Measurements from ENCODE around the gene GALNT8. TPM values are rescaled to one million over a fixed set of nuclear protein-coding genes. Genes with fewer than 3 reads are reported as not detected.
A peak's percentile ranks its signal among the peaks of the same experiment; 100 is the strongest.
"Not testable (repeated sequence)": the region's sequence is repeated elsewhere in the genome, so short reads cannot be mapped to it uniquely, and the experiment has no call there.

GALNT8 gene, protein sequence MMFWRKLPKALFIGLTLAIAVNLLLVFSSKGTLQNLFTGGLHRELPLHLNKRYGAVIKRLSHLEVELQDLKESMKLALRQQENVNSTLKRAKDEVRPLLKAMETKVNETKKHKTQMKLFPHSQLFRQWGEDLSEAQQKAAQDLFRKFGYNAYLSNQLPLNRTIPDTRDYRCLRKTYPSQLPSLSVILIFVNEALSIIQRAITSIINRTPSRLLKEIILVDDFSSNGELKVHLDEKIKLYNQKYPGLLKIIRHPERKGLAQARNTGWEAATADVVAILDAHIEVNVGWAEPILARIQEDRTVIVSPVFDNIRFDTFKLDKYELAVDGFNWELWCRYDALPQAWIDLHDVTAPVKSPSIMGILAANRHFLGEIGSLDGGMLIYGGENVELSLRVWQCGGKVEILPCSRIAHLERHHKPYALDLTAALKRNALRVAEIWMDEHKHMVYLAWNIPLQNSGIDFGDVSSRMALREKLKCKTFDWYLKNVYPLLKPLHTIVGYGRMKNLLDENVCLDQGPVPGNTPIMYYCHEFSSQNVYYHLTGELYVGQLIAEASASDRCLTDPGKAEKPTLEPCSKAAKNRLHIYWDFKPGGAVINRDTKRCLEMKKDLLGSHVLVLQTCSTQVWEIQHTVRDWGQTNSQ
- polyA plus RNA-seq (ENCODE audit: insufficient read length in 3 of 3): 1 to 10 TPM; 3.1 to 3.5 (median 3.3) TPM

DNA sequence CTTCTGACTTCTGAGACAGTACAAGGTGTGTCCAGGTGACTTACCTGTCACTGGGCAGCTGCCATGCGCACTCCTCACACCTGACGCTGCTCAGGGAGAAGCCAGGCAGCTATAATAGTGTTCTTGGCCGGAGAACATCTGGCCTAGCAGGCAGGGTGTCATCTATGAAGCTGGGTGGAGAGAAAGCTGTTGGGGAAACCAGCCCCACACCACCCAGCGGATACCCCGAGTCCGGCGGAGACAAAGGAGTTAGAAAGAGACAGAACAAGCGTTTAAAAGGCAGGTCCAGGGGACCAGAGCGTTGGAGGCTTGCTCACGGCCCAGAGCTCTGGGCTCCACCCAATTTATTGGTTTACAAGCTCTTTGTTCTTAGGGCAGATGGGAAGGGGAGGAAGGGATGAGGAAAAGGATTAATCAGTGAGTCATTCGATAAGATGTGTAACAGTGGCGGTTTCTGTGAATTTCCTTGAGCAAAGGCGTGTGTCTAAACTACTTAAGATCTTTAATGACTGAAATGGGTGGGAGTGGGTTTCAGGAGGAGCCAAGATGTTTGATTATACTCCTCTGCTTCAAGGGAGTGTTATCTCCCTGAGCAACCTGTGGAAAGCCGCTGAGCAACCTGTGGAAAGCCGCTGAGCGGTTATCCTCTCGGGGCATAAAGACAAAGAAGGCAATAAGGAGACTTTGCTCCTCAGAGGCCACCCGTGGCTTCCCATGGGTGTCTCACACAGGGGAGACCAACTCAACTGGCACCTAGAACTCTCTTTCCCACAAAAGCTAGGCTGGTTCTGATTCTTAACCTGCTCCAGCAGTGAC lies at the start of gene GALNT8:
TSS of gene GALNT8 (plus strand) at position 580 of the 816 bp plus-strand sequence. CDS start 278 bp downstream, outside the sequence.
- no peak for DNase-seq (ENCODE audit: low read depth in 3 of 3, low spot score in 2 of 3)

DNA sequence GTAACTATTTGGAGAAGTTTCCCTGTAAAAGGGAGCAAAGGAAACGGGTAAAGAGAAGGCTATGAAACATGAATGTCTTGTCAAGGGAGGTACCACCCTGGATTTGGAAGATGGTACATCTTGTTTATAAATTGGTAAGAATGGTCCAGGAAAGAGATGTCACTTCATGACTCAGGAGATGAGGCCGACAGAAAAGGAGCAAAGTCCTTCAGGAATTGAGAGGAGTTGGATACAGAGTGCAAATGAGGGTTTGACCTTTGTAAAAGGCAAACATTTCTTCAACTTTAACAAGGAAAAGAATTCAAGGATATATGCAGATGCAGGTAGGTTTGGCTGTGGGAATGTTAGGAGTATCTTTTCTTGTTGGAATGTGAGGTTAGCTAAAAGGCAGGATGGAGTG lies 40.5 kb upstream of the GALNT8 start:
- no peak for DNase-seq (ENCODE audit: low read depth in 3 of 3, low spot score in 2 of 3)

DNA sequence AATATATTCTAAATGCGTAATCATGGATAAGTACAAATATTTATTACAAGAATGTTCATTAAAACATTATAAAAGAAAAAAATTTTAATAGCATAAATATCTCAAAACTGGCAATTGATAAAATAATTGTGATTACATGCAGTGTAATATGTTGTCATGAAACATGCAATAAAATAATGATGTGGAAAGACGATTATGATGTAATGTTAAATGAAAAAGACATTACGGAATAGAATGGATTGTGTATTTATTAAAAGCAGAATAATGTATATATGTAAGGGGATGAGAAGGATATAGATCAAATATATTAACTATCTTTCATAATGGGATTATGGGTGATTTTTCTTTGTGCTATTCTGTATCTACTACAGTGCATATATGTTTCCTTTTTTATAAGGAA lies 38.5 kb upstream of the GALNT8 start:
- no peak for DNase-seq (ENCODE audit: low read depth in 3 of 3, low spot score in 2 of 3)

DNA sequence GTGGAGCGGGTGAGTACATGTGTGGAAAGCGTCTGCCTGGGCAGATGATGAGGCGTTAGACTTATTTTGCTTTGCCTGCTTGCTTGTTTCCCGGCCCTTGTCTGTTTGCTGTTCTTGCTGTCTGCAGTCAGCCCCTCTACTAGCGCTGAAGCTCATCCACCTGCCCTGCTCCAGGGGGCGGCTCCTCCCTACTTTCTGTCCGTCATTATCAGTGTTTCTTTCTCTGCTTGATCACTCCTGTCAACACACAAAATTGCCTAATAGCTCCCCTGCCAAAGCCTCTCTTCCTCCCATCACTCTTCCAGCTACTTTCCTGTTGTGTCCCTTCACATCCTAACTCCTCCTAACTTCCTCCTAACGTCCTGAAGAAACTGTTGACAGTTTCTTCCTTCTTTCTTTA lies 34.9 kb upstream of the GALNT8 start:
- no peak for DNase-seq (ENCODE audit: low read depth in 3 of 3, low spot score in 2 of 3)

DNA sequence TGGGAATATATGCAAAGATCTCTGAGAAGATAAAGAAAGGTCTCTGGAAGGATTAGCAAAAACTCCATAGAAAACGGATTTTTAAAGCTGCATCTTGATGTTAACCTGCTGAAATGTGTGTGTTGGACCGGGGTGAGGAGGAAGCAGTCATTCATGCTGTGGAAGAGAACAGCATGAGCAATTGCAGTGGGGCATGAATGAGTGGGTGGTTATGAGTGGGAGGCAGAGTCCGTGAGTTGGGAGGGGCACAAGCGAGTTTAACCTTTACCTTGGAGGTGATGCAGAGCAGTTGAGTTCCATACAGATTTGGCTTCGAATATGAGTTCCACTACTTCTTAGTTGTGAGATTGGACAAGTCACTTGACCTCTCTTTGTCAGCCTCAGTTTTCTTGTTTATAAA lies 29.4 kb upstream of the GALNT8 start:
- DNase-seq (ENCODE audit: low read depth in 3 of 3, low spot score in 2 of 3): no peak

DNA sequence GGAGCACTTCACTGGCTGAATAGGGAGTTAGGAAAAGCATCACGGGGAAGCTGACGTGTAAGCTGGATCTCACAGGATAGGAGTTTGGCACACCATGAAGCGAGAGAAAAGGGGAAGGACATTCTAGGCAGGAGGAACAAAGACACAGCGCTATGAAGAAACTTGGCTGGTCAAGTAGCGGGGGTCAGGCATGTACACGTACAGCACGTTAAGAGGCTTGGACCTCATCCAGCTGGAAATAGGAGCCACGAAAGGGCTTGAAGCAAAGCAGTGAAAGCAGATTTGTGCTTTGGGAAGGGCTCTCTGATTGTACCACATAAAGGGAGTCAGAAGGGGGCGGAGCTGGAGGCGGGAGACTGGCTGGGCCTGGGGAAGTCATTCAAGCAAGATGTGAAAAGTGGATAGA lies 19.6 kb upstream of the GALNT8 start:
- DNase-seq (ENCODE audit: low read depth in 3 of 3, low spot score in 2 of 3): peak in 2 of 3 donors; percentile 26 to 29

DNA sequence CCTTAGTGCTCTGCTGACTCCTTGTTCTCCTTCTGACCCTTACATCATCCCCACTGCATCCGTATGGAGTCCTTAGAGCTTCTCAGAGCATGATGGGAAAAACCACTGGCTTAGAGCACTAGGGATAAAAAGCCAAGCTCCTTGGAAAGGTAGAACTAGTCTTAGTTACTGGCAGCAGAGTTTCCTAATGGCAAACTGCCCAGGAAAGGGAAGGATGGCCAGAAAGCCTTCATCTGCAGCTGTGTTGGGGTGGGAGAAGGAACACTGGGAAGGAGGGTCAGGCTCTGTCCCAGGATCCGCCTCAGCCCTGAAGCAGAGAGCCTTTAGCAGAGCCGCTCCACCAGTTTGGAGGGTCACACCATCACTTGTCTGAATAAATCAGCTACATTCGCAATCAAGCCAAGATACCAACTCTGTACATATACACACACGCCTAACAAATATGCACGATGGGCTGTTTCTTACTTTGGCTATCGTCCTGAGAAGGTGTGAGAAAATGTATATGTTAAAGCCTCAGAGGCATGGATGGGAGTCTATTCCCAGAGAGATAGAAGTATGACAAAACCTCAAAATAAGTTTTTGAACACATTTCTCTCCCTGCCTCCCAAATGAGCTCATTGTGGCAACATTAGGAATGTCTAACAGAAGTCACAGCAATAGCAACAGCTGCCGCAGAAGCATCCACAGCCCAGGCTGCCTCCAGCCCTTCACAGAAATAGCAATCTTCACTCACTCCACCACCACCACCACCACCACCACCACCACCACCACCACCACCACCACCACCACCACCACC lies 18.6 kb upstream of the GALNT8 start:
- no peak for DNase-seq (ENCODE audit: low read depth in 3 of 3, low spot score in 2 of 3)

DNA sequence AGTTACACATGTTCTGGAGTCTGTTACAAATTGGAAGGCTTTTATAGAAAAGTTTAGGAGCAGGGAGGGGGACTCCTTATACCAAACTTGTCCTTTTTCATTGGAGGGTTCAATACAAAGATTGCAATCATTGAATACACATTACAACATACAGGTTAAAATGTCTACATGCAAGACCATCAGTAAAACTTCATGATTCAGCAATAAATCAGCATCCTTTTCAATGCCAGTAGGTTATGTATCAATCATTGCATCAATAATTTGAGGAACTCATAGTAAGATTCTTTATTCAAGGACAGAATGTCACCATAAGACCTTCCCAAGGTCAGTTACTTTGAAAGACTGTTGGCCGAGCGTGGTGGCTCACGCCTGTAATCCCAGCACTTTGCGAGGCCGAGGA lies 16.5 kb upstream of the GALNT8 start:
- DNase-seq (ENCODE audit: low read depth in 3 of 3, low spot score in 2 of 3): no peak

DNA sequence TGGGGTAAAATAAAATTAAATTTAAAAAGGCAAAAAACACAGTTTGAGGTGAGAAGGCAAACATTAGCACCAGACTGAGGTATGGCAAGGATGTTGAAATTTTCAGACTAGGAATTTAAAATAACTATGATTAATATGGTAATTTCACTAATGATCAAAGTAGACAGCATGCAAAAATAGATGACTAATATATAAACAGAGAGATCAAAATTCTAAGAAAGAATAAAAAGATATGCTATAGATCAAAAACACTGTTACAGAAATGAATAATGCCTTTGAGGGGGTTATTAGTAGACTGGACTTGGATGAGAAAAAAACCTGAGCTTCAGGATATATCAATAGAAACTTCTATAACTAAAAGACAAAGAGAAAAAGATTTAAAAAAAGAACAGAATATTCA lies 14.4 kb upstream of the GALNT8 start:
- DNase-seq (ENCODE audit: low read depth in 3 of 3, low spot score in 2 of 3): no peak

DNA sequence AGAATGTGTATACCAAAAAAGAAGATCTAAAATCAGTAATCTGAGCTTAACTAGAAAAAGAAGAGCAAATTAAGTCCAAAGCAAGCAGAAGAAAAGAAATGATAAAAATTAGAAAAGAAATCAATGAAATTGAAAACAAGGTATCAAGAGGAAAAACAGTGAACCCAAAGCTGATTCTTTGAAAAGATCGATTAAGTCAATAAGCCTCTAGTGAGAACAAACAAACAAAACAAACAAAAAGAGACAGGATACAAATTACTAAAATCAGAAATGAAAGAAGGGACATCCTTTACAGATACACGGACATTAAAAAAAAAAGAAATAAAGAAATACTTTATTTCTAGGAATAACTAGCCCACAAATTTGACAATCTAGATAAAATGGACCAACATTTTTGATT lies 12.9 kb upstream of the GALNT8 start:
- DNase-seq (ENCODE audit: low read depth in 3 of 3, low spot score in 2 of 3): no peak

DNA sequence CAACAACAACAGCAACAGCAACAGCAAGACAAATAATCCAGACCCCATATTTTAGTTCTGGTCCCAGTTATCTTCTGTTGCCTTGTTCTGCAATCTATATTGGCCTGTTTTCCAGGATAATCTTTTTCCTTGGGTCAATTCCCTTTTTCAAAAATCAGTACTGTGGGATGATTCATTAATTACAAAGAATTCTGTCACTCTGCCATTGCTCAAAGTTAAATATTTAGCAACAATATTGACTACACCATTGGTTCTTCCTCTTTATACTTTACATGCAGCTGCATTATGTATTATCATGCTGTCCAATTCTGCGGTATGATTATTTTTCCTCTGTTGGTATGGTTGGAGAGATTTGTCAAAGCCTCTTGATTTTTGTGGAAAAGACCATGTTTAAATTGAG lies 10.1 kb upstream of the GALNT8 start:
- DNase-seq (ENCODE audit: low read depth in 3 of 3, low spot score in 2 of 3): no peak

DNA sequence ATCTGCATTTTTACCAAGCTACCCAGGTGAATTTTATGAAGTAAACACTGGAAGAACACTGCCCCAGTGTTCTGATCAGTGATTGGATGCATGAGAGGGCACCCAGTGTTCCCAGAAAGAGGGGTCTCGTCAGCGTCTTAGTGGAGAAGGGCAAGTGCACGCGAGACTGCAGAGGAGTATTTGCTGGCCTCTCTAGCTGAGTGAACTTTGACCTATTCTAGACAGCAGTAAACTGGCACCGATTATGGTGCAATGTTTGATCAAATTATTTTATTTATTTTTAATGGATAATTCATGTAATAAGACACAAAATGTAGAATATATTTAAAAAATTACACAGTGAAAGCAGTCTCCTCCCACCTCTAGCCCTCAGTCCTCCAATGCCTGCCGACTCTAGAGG lies 5.3 kb upstream of the GALNT8 start:
- no peak for DNase-seq (ENCODE audit: low read depth in 3 of 3, low spot score in 2 of 3)

DNA sequence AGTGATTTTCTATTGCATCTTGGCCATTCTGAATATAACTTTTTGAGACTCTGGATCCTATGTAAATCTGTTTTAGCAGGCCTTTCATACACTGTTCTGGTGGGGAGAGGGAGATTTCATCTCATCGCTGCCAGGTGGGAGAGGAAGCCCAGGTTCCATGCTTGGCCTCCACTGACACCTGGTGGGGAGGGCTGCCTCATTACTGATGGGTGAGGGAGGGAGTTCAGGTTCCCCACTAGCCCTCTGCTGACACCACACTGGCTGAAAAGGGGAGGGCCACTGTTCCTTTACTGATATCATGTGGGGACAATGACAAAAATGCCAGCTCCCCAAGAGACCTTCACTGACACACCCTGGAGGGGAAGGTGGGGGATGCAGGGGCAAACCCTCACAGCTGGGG lies 2.4 kb upstream of the GALNT8 start:
- DNase-seq (ENCODE audit: low read depth in 3 of 3, low spot score in 2 of 3): no peak

DNA sequence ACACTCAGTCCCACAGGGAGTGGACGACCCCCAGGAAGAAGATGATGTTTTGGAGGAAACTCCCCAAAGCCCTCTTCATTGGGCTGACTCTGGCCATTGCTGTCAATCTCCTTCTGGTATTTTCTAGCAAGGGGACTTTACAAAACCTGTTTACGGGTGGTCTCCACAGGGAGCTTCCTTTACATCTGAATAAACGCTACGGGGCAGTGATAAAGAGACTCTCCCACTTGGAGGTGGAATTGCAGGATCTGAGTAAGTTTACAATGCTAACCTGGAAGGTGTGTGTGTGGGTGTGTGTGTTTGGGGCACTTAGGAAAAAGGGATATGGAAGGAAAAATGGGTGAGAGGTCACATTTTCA lies 416 bp downstream of the GALNT8 start:
- no peak for DNase-seq (ENCODE audit: low read depth in 3 of 3, low spot score in 2 of 3)

DNA sequence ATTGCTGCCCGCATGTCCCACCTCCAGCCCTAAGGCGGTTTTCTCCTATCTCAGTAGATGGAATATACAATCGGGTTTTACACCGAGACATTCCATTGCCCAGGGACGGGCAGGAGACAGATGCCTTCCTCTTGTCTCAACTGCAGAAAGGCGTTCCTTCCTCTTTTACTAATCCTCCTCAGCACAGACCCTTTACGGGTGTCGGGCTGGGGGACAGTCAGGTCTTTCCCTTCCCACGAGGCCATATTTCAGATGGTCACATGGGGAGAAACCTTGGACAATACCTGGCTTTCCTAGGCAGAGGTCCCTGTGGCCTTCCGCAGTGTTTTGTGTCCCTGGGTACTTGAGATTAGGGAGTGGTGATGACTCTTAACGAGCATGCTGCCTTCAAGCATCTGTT lies 1.4 kb downstream of the GALNT8 start:
- DNase-seq (ENCODE audit: low read depth in 3 of 3, low spot score in 2 of 3): not testable (repeated sequence)

DNA sequence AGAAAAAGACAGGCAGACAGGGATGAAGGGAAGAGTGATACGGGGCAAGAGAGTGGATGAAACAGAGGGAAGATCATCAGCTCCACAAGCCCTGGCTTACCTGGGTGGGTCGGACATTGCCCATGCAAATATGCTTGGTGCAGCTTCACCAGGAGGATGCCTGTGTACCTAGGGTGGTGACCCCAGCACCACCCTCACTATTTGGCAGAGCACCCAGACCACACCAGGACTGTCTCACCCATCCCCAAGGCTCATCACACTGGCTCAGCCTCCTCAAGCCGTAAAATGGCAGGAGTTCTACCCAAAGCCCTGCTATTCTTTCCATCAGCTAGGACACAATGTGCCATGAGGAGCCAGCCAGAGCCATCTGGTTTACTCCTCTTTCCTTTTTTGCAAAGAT lies 3.0 kb downstream of the GALNT8 start:
- no peak for DNase-seq (ENCODE audit: low read depth in 3 of 3, low spot score in 2 of 3)

DNA sequence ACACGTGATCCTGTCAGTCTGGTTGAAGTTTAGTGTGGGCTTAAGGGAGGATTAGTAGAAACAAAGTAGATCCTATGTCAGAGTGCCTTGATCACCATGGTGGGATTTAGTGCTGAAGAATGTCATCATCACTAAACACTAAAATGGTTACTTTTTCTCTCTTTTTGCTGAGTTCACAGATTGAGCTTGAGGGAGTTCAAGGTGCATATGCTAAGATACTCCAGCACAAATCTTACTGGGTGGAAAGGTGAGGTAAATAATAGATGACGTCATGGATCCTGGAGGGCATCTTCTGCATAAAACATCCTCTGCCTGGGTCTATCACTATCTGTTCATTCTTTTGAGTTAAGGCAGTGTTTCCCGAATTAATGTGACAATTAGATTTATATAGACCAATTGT lies 4.9 kb downstream of the GALNT8 start:
- DNase-seq (ENCODE audit: low read depth in 3 of 3, low spot score in 2 of 3): no peak

DNA sequence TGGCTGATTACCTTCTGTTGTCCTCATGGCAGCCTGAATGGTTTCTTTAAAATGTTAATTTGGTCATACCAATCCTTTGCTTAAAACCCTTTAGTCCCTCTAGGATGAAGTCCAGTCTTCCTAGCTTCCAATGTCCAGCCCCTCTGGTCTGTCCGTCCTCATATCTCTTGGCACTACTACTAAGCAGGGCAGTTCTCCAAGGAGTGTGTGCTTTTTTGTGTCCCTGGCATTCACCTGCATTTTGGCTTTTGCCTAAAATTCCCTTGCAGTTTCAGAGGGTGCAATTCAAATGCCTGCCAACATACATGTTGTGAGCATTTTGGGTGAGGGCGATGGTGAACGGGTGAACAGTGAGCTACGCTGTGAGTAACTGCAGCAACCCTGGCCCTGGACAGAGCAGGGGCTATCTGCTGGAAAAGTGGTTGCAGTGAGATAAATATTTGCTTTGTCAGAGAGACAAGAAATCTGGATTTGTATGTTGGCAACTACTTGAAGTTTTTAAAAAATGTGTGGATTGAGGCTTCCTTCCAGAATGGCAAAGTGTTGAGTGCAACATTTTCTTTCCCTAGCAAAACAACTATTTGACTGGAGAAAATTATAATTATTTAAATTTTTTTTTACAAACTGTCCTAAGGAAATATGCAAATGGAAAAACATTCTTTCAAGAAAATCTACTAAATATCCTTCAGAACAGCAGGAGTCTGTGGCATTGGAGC lies 14.6 kb downstream of the GALNT8 start:
- DNase-seq (ENCODE audit: low read depth in 3 of 3, low spot score in 2 of 3): no peak

DNA sequence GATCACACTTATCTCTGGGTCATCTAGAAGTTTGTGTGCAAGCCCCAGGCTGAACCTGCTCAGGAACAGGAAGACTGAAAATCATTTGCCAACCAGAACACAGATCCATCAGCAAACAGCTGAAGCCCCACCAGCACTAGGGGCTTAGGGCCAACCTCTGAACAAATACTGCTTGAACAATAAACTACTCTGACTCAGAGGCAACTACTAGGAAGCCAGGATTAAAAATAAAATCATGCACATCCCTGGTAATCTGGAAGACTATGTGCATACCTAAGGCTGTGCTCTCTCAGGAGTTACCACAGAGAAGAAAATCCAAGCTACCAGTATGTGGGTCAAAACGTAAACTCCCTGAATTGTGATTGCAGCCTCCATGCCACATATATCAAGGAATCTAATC lies 15.9 kb downstream of the GALNT8 start:
- DNase-seq (ENCODE audit: low read depth in 3 of 3, low spot score in 2 of 3): no peak

DNA sequence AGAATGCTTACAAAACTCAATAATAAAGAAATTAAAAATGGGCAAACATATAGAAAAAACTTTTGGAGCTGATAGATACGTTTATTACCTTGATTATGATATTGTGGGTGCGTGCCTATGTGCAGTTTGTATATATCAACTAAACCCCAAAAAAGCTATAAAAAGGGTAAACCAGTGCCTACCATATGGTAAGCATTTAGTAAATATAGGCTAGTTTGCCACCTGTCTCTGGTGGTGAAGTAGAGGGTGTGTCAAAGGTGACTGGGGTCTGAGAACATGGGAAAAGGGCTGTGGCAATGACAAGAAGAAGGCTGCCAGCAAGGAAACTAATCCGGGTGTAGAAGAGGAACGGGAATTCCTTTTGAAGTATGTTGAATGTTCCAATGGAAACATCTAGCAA lies 18.3 kb downstream of the GALNT8 start:
- no peak for DNase-seq (ENCODE audit: low read depth in 3 of 3, low spot score in 2 of 3)
